ENCODE measurements around the gene SF3A2.
A peak's percentile ranks its signal among the peaks of the same experiment; 100 is the strongest.

SF3A2 gene

DNA sequence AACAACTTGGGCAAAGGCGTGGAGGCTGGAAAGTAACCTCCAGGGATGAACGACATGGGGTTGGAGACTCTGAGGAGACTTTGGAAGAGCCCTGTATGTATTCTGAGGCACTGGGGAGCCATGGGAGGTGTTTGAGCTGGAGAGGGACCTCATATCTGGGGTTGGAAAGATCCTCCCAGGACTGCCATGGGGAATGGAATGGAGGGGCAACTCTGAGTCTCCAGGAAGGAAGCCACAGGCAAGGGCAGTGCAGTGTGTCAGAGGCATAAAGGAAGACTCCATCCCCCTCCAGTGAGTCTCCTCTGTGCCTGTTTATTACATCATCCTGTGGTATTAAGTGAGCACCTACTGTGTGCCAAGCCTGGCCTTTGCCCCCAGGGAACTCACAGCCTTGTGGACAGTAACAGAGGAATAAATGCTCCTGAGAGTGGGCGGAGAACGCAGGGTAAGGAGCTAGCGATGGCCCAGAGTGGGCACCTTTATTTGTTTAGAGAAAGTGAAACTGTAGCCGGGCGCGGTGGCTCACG is 37.6 kb downstream of the SF3A2 start:
- Histone ChIP-seq H3K9me3 (replicated peaks in 1 of 2; ENCODE audit: control insufficient read depth in 2 of 2, insufficient read depth in 1 of 2, low read depth in 1 of 2, low read length in 2 of 2) (no peaks in the 10 kb centered on the region), H2BK15ac (ENCODE audit: low read length) (no peak overlapping the region), H3K79me1 (ENCODE audit: low read depth, low read length) (peaks cover 24% of the 10 kb centered on the region), H3K4me3 (ENCODE audit: low read length in 2 of 2) (peak overlapping the region in 1 of 2 donors; percentile 26), H2AFZ (ENCODE audit: low read length) (no peak overlapping the region), H3K4ac (ENCODE audit: low read length) (no peak overlapping the region), H3K27me3 (ENCODE audit: control insufficient read depth in 3 of 3, insufficient read depth in 3 of 3, low read depth in 1 of 3, low read length in 3 of 3) (no peaks in the 10 kb centered on the region), H2AK5ac (ENCODE audit: low read depth, low read length) (no peak overlapping the region), H3K23ac (ENCODE audit: low read depth, low read length, poor library complexity) (no peak overlapping the region), H3K36me3 (replicated peaks in 1 of 2; ENCODE audit: control insufficient read depth in 2 of 2, insufficient read depth in 2 of 2, low read length in 2 of 2) (peaks cover 20 to 28% of the 10 kb centered on the region in 2 donors), H2BK12ac (ENCODE audit: low read length) (no peak overlapping the region), H2BK120ac (ENCODE audit: low read depth, low read length) (no peak overlapping the region), H2BK5ac (ENCODE audit: low read length) (no peak overlapping the region), H3K9ac (ENCODE audit: low read depth, low read length, poor library complexity) (no peak overlapping the region), H4K91ac (ENCODE audit: low read depth, low read length, poor library complexity) (peak overlapping the region; percentile 87), H3K27ac (replicated peaks; ENCODE audit: low read length) (no peak overlapping the region), H3K4me2 (ENCODE audit: insufficient read depth, low read length, poor library complexity, severe bottlenecking) (no peak overlapping the region), H4K8ac (ENCODE audit: low read depth, low read length) (no peak overlapping the region), H3K4me1 (ENCODE audit: control insufficient read depth in 2 of 2, insufficient read depth in 1 of 2, low read depth in 1 of 2, low read length in 2 of 2) (peaks cover 12 to 24% of the 10 kb centered on the region in 2 donors), H3K14ac (ENCODE audit: low read length) (no peak overlapping the region), H3K18ac (ENCODE audit: low read length) (no peak overlapping the region)
- no peak for DNase-seq (ENCODE audit: low spot score)
- no CpG with 5 or more reads among the region's 9 CpGs for WGBS, 2 donors (ENCODE audit: extremely low coverage in 2 of 2, insufficient read length in 2 of 2, insufficient replicate concordance in 1 of 2)

DNA sequence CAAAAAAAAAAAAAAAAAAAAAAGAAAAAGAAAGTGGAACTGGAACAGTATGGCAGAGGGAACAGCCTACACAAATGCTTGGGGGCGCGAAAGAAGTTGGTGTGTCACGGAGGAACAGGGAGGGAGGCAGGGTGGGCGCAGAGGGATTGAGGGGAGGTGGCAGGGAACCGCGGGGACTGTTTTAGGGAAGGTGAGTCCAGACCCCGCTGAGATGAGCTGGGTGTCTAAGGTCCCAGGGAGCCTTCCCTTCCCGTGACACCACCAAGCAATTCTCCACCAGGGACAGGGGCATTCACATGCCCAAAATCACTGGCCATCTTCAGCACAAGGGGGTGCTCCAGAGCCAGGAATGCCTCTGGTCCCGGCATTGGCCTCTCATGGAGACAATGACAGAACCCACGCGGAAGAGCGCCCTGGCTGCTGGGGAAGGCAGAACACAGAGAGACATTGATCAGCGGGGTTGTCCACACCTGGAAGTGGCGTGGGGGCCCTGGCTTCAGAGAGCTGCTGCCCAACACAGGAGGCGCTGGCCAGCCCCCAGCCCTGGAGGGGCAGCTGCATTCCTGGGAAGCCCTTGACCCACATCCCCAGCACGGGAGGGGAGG is 38.4 kb downstream of the SF3A2 start:
- Histone ChIP-seq H3K27ac (replicated peaks; ENCODE audit: low read length) (no peak overlapping the region), H2BK12ac (ENCODE audit: low read length) (no peak overlapping the region), H3K36me3 (replicated peaks in 1 of 2; ENCODE audit: control insufficient read depth in 2 of 2, insufficient read depth in 2 of 2, low read length in 2 of 2) (peaks cover 20 to 28% of the 10 kb centered on the region in 2 donors), H3K79me1 (ENCODE audit: low read depth, low read length) (peaks cover 22% of the 10 kb centered on the region), H4K91ac (ENCODE audit: low read depth, low read length, poor library complexity) (no peak overlapping the region), H3K4me1 (ENCODE audit: control insufficient read depth in 2 of 2, insufficient read depth in 1 of 2, low read depth in 1 of 2, low read length in 2 of 2) (peaks cover 12 to 21% of the 10 kb centered on the region in 2 donors), H2AFZ (ENCODE audit: low read length) (peak overlapping the region; percentile 23), H3K27me3 (ENCODE audit: control insufficient read depth in 3 of 3, insufficient read depth in 3 of 3, low read depth in 1 of 3, low read length in 3 of 3) (no peaks in the 10 kb centered on the region), H2AK5ac (ENCODE audit: low read depth, low read length) (no peak overlapping the region), H2BK15ac (ENCODE audit: low read length) (no peak overlapping the region), H4K8ac (ENCODE audit: low read depth, low read length) (no peak overlapping the region), H3K18ac (ENCODE audit: low read length) (no peak overlapping the region), H3K4me2 (ENCODE audit: insufficient read depth, low read length, poor library complexity, severe bottlenecking) (no peak overlapping the region), H3K4ac (ENCODE audit: low read length) (no peak overlapping the region), H3K9ac (ENCODE audit: low read depth, low read length, poor library complexity) (peak overlapping the region; percentile 60), H3K23ac (ENCODE audit: low read depth, low read length, poor library complexity) (peak overlapping the region; percentile 14), H3K9me3 (replicated peaks in 1 of 2; ENCODE audit: control insufficient read depth in 2 of 2, insufficient read depth in 1 of 2, low read depth in 1 of 2, low read length in 2 of 2) (no peaks in the 10 kb centered on the region), H2BK120ac (ENCODE audit: low read depth, low read length) (no peak overlapping the region), H2BK5ac (ENCODE audit: low read length) (peak overlapping the region; percentile 93), H3K14ac (ENCODE audit: low read length) (no peak overlapping the region), H3K4me3 (ENCODE audit: low read length in 2 of 2) (no peak overlapping the region)
- DNase-seq (ENCODE audit: low spot score), result no peak
- WGBS, 2 donors (ENCODE audit: extremely low coverage in 2 of 2, insufficient read length in 2 of 2, insufficient replicate concordance in 1 of 2), result no CpG with 5 or more reads among the region's 16 CpGs

DNA sequence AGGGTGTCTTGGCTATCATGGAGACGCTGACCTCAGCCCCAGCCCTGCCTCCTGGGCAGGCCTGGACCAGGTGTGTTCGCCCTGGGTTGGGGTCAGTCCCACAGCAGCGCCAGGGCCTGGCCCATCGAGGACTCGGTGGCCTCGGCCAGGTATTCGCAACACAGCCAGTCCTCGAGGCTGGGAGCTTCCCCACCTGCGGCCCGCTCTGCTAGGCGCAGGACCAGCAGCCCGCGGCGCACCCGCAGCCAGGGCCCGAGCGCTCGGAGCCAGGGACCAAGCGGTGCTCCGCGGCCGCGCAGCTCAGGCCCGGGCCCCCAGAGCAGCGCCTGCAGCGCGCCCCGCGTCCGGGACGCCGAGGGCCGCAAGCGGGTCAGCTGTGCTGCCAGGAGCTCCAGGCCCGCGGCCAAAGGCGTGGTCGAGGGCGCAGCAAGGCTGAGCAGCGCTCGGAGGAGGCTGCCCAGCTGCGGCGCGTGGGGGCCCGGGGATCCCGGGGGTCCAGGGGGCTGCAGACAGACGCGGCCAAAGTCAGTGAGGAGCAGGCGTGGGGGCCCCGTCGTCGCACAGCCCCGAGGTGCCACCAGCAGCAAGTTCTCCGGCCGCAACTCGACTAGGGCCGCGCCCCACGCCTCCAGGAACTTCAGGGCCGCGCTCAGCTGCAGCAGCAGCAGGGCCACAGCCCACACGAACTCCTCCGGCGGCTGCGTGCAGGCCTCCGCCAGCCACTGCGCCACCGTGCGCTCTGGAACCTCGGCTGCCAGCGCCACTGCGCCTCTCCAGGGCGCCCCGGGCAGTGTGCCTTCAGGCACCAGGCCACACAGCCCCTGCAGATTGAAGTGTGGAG is 39.2 kb downstream of the SF3A2 start:
- Histone ChIP-seq H3K4ac (ENCODE audit: low read length) (peak overlapping the region; percentile 37), H3K4me2 (ENCODE audit: insufficient read depth, low read length, poor library complexity, severe bottlenecking) (peak overlapping the region; percentile 2), H4K8ac (ENCODE audit: low read depth, low read length) (no peak overlapping the region), H2BK120ac (ENCODE audit: low read depth, low read length) (no peak overlapping the region), H2BK12ac (ENCODE audit: low read length) (no peak overlapping the region), H3K9me3 (replicated peaks in 1 of 2; ENCODE audit: control insufficient read depth in 2 of 2, insufficient read depth in 1 of 2, low read depth in 1 of 2, low read length in 2 of 2) (no peaks in the 10 kb centered on the region), H3K4me3 (ENCODE audit: low read length in 2 of 2) (no peak overlapping the region), H3K36me3 (replicated peaks in 1 of 2; ENCODE audit: control insufficient read depth in 2 of 2, insufficient read depth in 2 of 2, low read length in 2 of 2) (peaks cover 20 to 28% of the 10 kb centered on the region in 2 donors), H3K18ac (ENCODE audit: low read length) (no peak overlapping the region), H3K23ac (ENCODE audit: low read depth, low read length, poor library complexity) (peak overlapping the region; percentile 95), H3K27ac (replicated peaks; ENCODE audit: low read length) (no peak overlapping the region), H3K27me3 (ENCODE audit: control insufficient read depth in 3 of 3, insufficient read depth in 3 of 3, low read depth in 1 of 3, low read length in 3 of 3) (no peaks in the 10 kb centered on the region), H2BK5ac (ENCODE audit: low read length) (peak overlapping the region; percentile 93), H3K4me1 (ENCODE audit: control insufficient read depth in 2 of 2, insufficient read depth in 1 of 2, low read depth in 1 of 2, low read length in 2 of 2) (peaks cover 12 to 20% of the 10 kb centered on the region in 2 donors), H3K14ac (ENCODE audit: low read length) (no peak overlapping the region), H3K9ac (ENCODE audit: low read depth, low read length, poor library complexity) (peak overlapping the region; percentile 60), H2BK15ac (ENCODE audit: low read length) (no peak overlapping the region), H2AFZ (ENCODE audit: low read length) (peak overlapping the region; percentile 23), H2AK5ac (ENCODE audit: low read depth, low read length) (no peak overlapping the region), H3K79me1 (ENCODE audit: low read depth, low read length) (peaks cover 21% of the 10 kb centered on the region), H4K91ac (ENCODE audit: low read depth, low read length, poor library complexity) (no peak overlapping the region)
- no CpG with 5 or more reads among the region's 74 CpGs for WGBS, 2 donors (ENCODE audit: extremely low coverage in 2 of 2, insufficient read length in 2 of 2, insufficient replicate concordance in 1 of 2)
- no peak for DNase-seq (ENCODE audit: low spot score)

DNA sequence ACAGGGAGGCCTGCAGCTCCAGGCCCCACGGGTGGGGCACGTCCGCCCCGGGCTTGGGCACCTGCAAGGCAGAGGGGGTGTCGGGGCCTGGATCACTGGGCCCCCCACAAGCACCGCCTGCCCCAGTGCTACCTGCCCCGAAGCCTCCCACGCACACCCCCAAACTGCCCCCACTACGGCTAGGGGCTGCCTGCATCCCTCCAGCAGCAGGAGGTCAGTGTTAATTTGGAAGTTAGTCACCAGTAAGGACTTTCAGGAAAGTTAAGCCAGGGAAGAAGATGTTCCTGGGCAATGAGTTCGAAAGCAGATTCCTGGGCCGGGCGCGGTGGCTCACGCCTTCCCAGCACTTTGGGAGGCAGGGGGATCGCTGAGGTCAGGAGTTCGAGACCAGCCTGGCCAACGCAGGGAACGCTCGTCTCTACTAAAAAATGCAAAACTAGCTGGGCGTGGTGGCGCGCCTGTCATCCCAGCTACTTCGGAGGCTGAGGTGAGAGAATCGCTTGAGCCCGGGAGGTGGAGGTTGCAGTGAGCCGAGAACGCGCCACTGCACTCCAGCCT is 39.9 kb downstream of the SF3A2 start:
- H3K9me3 ChIP-seq (replicated peaks in 1 of 2; ENCODE audit: control insufficient read depth in 2 of 2, insufficient read depth in 1 of 2, low read depth in 1 of 2, low read length in 2 of 2), result no peaks in the 10 kb centered on the region
- no peak overlapping the region for H3K27ac ChIP-seq (replicated peaks; ENCODE audit: low read length)
- H3K14ac ChIP-seq (ENCODE audit: low read length), result no peak overlapping the region
- WGBS, 2 donors (ENCODE audit: extremely low coverage in 2 of 2, insufficient read length in 2 of 2, insufficient replicate concordance in 1 of 2), result no CpG with 5 or more reads among the region's 28 CpGs
- H2BK12ac ChIP-seq (ENCODE audit: low read length), result no peak overlapping the region
- H3K9ac ChIP-seq (ENCODE audit: low read depth, low read length, poor library complexity), result no peak overlapping the region
- no peak overlapping the region for H3K18ac ChIP-seq (ENCODE audit: low read length)
- no peak overlapping the region for H2BK15ac ChIP-seq (ENCODE audit: low read length)
- no peak for DNase-seq (ENCODE audit: low spot score)
- no peak overlapping the region for H2AFZ ChIP-seq (ENCODE audit: low read length)
- peaks cover 18% of the 10 kb centered on the region for H3K79me1 ChIP-seq (ENCODE audit: low read depth, low read length)
- H3K4me2 ChIP-seq (ENCODE audit: insufficient read depth, low read length, poor library complexity, severe bottlenecking), result no peak overlapping the region
- H3K36me3 ChIP-seq (replicated peaks in 1 of 2; ENCODE audit: control insufficient read depth in 2 of 2, insufficient read depth in 2 of 2, low read length in 2 of 2), result peaks cover 19 to 24% of the 10 kb centered on the region in 2 donors
- H3K23ac ChIP-seq (ENCODE audit: low read depth, low read length, poor library complexity), result peak overlapping the region; percentile 95
- H2BK120ac ChIP-seq (ENCODE audit: low read depth, low read length), result no peak overlapping the region
- no peaks in the 10 kb centered on the region for H3K27me3 ChIP-seq (ENCODE audit: control insufficient read depth in 3 of 3, insufficient read depth in 3 of 3, low read depth in 1 of 3, low read length in 3 of 3)
- H3K4me3 ChIP-seq (ENCODE audit: low read length in 2 of 2), result no peak overlapping the region
- H2AK5ac ChIP-seq (ENCODE audit: low read depth, low read length), result no peak overlapping the region
- H4K8ac ChIP-seq (ENCODE audit: low read depth, low read length), result no peak overlapping the region
- peaks cover 10 to 18% of the 10 kb centered on the region in 2 donors for H3K4me1 ChIP-seq (ENCODE audit: control insufficient read depth in 2 of 2, insufficient read depth in 1 of 2, low read depth in 1 of 2, low read length in 2 of 2)
- no peak overlapping the region for H3K4ac ChIP-seq (ENCODE audit: low read length)
- no peak overlapping the region for H4K91ac ChIP-seq (ENCODE audit: low read depth, low read length, poor library complexity)
- H2BK5ac ChIP-seq (ENCODE audit: low read length), result no peak overlapping the region
